Ramos (cell line): Measurements from ENCODE around the gene LCN1.
"Not testable (repeated sequence)": the region's sequence is repeated elsewhere in the genome, so short reads cannot be mapped to it uniquely, and the experiment has no call there.

Source experiments
- in situ Hi-C: fragments of 300-500 bp; cut with MboI; formaldehyde crosslinking; loops from one replicate; pipeline ENCODE4 v1.14.3; 2022; ENCODE audit warnings: low sequenced_read_pairs; ENCODE audit not compliant: unreplicated experiment

LCN1 gene

GRCh38 chr9:135504262-135505243, 16.7 kb upstream of the LCN1 start:
- in situ Hi-C loops: no loop called here

GRCh38 chr9:135505406-135506187, 15.6 kb upstream of the LCN1 start:
- in situ Hi-C loops: no loop called here

DNA sequence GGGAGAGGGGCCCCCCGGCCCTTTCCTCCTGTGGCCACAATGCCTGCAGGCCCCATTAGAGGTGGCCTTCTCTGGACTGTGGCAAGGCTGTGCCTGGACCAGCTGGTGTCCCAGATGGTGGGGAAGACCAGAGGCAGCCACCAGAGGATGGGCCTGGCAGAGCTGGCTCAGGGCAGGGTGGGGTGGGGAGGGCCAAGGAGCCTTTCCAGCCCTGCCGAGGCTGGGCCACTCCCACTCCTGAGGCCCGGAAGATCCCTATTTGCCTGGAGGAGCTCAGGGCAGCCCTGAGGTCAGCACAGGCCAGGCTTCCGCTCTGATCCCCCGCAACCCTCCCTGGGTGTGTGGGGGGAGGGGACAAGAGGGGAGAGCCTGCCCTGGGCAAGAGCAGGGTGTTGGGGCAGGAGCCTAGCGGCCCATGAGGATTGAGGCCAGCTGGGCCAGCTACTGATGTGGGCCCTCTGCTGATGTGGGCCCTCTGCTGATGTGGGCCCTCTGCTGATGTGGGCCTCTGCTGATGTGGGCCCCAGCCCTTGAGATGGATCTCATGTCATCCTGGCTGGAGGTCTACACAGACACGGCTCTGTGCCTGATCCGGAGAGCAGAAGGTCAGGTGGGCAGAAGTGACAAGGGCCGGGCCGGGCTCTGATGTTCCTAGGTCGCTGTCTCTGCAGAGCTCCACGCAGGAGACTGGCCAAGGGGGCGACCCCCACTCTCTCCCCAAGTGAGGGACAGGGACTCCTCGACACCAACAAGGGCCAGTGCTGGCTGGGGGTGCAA, 14.7 kb upstream of the LCN1 start:
- in situ Hi-C loops: no loop called here

GRCh38 chr9:135507104-135508035, 13.9 kb upstream of the LCN1 start:
- in situ Hi-C loops: no loop called here

DNA sequence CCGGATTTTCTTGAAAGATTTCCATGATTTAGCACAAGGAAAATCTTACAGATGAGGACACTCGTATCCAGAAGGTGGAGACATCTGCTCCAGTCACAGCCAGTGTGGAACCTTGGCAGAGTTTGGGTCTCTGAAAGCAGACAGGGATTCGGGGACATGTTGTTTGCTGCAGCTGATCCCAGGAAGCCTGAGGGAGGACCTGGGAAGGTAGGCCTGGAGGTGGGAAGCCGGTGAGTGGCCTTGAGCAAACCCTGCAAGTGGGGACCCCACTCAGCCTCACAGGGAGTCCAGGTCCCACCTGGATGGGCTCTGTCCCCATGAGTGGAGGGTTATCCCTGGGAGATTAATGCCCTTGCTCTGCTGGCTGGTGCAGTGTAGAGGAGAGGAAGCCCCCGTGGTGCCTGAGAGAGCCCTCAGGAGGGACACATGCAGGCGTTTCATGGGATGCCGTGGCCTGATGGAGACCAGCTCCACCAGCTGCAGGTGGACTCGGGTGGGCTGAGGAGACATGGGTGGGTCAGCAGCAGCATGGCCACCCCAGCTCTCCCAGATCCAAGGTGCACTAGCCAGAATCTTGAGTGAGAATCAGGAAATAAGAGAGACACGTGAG, 12.9 kb upstream of the LCN1 start:
- in situ Hi-C loops: no loop called here

DNA sequence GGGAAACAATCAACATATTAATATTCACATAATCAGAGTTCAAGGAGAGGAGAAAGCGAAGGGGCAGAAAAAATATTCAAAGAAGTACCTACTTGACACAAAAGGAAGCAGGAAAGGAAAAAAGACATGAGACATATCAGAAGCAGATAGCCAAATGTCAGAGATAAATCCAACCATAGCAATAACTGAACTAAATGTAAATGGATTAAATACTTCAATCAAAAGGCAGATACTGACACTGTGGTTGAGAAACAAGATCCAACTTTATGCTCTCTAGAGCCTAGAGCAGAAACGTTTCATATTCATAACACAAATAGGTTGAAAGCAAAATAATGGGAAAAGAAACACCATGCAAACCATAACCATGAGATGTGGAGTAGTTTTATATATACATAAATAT, 11.8 kb upstream of the LCN1 start:
- in situ Hi-C loops: no loop called here

GRCh38 chr9:135512241-135512603, 9.0 kb upstream of the LCN1 start:
- in situ Hi-C loops: no loop called here

GRCh38 chr9:135512904-135513303, 8.3 kb upstream of the LCN1 start:
- in situ Hi-C loops: no loop called here

GRCh38 chr9:135513351-135513846, 7.8 kb upstream of the LCN1 start:
- in situ Hi-C loops: no loop called here

DNA sequence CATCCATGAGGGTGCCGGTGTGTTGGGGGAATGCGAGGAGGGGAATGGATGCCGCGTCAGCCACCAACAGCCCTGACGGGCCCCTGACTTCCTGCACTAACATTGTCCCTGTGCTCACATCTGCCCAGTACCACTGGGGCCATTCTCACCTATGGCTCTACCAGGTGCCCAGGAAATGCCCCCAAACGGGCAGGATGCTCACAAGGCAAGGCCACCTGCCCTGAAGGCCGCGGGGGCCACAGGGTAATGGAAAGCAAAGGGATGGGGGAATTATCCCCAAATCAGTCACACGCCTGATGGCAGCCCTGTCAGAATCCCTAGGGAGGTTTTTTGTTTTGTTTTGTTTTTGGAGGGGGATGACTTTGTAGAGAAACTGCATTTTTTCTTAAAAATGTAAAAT, 7.3 kb upstream of the LCN1 start:
- in situ Hi-C loops: not testable (repeated sequence)

DNA sequence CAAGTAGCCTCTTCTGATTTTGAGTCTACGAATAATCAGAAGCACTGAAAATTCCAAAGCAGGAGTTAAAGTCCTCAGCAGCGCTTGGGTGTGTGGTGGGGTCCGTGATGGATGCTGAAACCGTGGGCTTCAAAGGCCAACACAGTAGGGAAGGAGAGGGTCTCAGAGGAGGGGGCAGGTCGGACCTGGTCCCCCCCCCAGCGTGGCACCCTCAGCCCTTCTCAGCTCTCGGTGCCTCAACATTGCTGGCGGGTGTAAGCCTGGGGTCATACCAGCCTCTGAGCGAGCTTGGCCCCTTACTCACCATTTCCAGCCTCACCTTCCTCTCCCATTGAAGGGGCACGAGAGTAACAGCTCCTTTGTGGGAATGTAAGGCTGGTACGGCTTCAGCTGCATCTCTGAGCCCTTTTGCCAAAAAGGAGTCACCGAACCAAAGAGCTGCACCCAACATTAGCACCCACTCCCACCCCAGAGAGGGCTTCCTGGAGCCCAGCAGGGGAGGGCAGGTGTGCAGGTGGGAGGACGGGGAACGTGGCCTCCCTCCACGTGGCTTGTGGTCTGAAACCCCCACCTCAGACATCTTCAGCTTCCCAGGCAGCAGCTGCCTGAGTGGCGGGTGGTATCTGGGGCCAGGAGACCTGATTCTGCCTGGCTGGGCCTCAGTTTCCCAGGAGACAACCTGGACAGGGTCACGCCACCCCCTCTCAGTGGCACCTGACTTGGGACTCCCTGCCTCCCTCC, 6.7 kb upstream of the LCN1 start:
- in situ Hi-C loops: no loop called here

- in situ Hi-C loops: no loop called here
These were observed 5.9 kb upstream of the LCN1 start for GRCh38 chr9:135515083-135515951.

DNA sequence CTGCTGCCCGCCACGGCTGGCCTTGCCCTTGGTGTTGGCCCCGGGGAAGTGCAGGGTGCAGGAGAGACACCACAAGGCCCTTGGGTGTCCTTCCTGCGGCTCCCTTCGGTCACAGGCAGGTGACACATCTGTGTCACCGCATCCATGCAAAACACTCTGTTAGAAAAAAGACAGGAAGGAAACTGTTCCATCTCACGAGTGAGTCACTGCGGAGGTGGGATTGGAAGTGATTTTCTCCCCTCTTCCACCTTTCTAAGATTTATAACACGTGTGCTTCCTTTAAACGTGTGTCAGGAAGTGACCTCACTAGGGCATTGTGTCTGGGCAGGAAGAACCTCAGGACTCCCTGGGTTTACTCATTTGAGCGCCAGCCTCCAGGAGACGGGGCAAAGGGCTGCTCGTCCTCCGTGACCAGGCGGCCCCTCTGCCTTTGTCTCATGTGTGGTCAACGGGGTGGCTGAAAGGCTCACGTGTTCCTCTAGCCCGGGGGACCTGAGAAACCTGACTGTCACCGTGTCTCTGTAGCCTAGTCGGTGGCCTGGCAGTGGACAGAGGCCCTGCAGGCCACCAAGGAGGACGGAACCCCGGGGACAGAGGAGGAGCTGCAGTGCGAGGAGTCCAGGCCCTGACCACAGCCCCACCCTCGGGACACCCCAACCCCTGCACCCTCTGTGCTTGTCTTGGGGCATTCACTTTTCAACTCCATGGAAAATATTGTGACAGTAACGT, 4.9 kb upstream of the LCN1 start:
- in situ Hi-C loops: no loop called here

GRCh38 chr9:135517407-135517822, 3.8 kb upstream of the LCN1 start:
- in situ Hi-C loops: no loop called here

GRCh38 chr9:135519179-135519971, 1.9 kb upstream of the LCN1 start:
- in situ Hi-C loops: no loop called here

GRCh38 chr9:135521608-135522095, 412 bp downstream of the LCN1 start:
- in situ Hi-C loops: no loop called here
